Fibroblast of skin of back (primary cell): ENCODE measurements around the gene RALB.
A peak's percentile ranks its signal among the peaks of the same experiment; 100 is the strongest.

ENCODE experiments used
- DNase-seq: peaks from one replicate; pipeline ENCODE4 v3.0.0-alpha.2; 2013

The RALB gene

GRCh38 chr2:120265006-120265405 is 12.4 kb downstream of the RALB start:
- DNase-seq = no peak

- no peak for DNase-seq
These were observed 14.7 kb downstream of the RALB start for GRCh38 chr2:120267348-120267747.

GRCh38 chr2:120269076-120269744 is 16.6 kb downstream of the RALB start:
- DNase-seq = no peak

GRCh38 chr2:120269816-120270215 is 17.2 kb downstream of the RALB start:
- DNase-seq = no peak

- no peak for DNase-seq
These were observed 19.2 kb downstream of the RALB start for GRCh38 chr2:120271711-120272379.

- no peak for DNase-seq
These were observed 20.3 kb downstream of the RALB start for GRCh38 chr2:120272763-120273481.

GRCh38 chr2:120275617-120276400 is 23.2 kb downstream of the RALB start:
- no peak for DNase-seq

- DNase-seq = no peak
These were observed 25.0 kb downstream of the RALB start for GRCh38 chr2:120277505-120278205.

GRCh38 chr2:120278901-120279300 is 26.2 kb downstream of the RALB start:
- DNase-seq = no peak

- DNase-seq = no peak
These were observed 27.1 kb downstream of the RALB start for GRCh38 chr2:120279708-120280107.

- DNase-seq = no peak
These were observed 31.0 kb downstream of the RALB start for GRCh38 chr2:120283649-120284048.

GRCh38 chr2:120285056-120285455 is 32.4 kb downstream of the RALB start:
- no peak for DNase-seq

- peak; percentile 91 for DNase-seq
These were observed 34.7 kb downstream of the RALB start for GRCh38 chr2:120287183-120288015.

- DNase-seq = no peak
These were observed 35.3 kb downstream of the RALB start for GRCh38 chr2:120288016-120288373.

- no peak for DNase-seq
These were observed 36.7 kb downstream of the RALB start for GRCh38 chr2:120289221-120289906.

GRCh38 chr2:120290737-120291136 is 38.1 kb downstream of the RALB start:
- no peak for DNase-seq

GRCh38 chr2:120291401-120292311 is 39.0 kb downstream of the RALB start:
- DNase-seq = peak; percentile 75

GRCh38 chr2:120293096-120294007 is 40.7 kb downstream of the RALB start:
- no peak for DNase-seq

GRCh38 chr2:120294008-120294340 is 41.3 kb downstream of the RALB start:
- DNase-seq = no peak
